Astrocyte (in vitro differentiated cells and primary cell): Measurements from ENCODE around the gene GABRP. TPM values are rescaled to one million over a fixed set of nuclear protein-coding genes. Genes with fewer than 3 reads are reported as not detected.
A peak's percentile ranks its signal among the peaks of the same experiment; 100 is the strongest.

Source experiments
- DNase-seq: peaks from one replicate; pipeline ENCODE4 v3.0.0-alpha.2; 2010; ENCODE audit warnings: low read depth
- FAIRE-seq: peaks from 2 replicates; lab custom pipeline; 2011; peaks lifted over from hg19 to GRCh38; lab: Jason Lieb, UNC
- H2AFZ ChIP-seq: 2 replicates; pipeline ENCODE4 v1.6.0; 2012; ENCODE audit warnings: low read depth, low read length, inconsistent platforms
- H3K27ac ChIP-seq: 2 replicates; pipeline ENCODE4 v1.5.1; 2011; ENCODE audit warnings: low read depth, low read length, inconsistent platforms
- H3K27me3 ChIP-seq: 2 replicates; pipeline ENCODE4 v1.6.0; 2011; ENCODE audit warnings: low read length, inconsistent platforms; ENCODE audit not compliant: insufficient read depth
- H3K36me3 ChIP-seq: 2 replicates; pipeline ENCODE4 v1.5.1; 2011; ENCODE audit warnings: low read length, inconsistent platforms; ENCODE audit not compliant: insufficient read depth
- H3K4me1 ChIP-seq: 2 replicates; pipeline ENCODE4 v1.5.1; 2011; ENCODE audit warnings: low read length, inconsistent platforms; ENCODE audit not compliant: insufficient read depth
- H3K4me2 ChIP-seq: 2 replicates; pipeline ENCODE4 v1.6.0; 2012; ENCODE audit warnings: low read length, inconsistent platforms
- H3K4me3 ChIP-seq: 2 replicates; pipeline ENCODE4 v1.5.1; 2011; ENCODE audit warnings: low read depth, mild to moderate bottlenecking, low read length, inconsistent platforms; ENCODE audit not compliant: insufficient read depth
- H3K79me2 ChIP-seq: 2 replicates; pipeline ENCODE4 v1.6.0; 2012; ENCODE audit warnings: mild to moderate bottlenecking, low read length, inconsistent platforms; ENCODE audit not compliant: insufficient read depth
- H3K9ac ChIP-seq: 2 replicates; pipeline ENCODE4 v1.6.0; 2012; ENCODE audit warnings: mild to moderate bottlenecking, low read length, inconsistent platforms
- H3K9me3 ChIP-seq: 2 replicates; pipeline ENCODE4 v1.5.1; 2012; ENCODE audit warnings: low read depth, mild to moderate bottlenecking, low read length, inconsistent platforms; ENCODE audit not compliant: insufficient read depth
- H4K20me1 ChIP-seq: 2 replicates; pipeline ENCODE4 v1.6.0; 2012; ENCODE audit warnings: low read length, inconsistent platforms; ENCODE audit not compliant: insufficient read depth
- H3K27ac Mint-ChIP-seq: one replicate; pipeline ENCODE4 v1.8.0; 2021; ENCODE audit warnings: mild to moderate bottlenecking, mixed read lengths; ENCODE audit not compliant: unreplicated experiment
- H3K27me3 Mint-ChIP-seq: one replicate; pipeline ENCODE4 v1.8.0; 2021; ENCODE audit warnings: low read depth, mixed read lengths; ENCODE audit not compliant: unreplicated experiment
- H3K36me3 Mint-ChIP-seq: one replicate; pipeline ENCODE4 v1.8.0; 2021; ENCODE audit warnings: low read depth, mixed read lengths; ENCODE audit not compliant: unreplicated experiment
- H3K4me1 Mint-ChIP-seq: one replicate; pipeline ENCODE4 v1.8.0; 2021; ENCODE audit warnings: low read depth, mixed read lengths; ENCODE audit not compliant: unreplicated experiment
- H3K4me3 Mint-ChIP-seq: one replicate; pipeline ENCODE4 v1.8.0; 2021; ENCODE audit warnings: mild to moderate bottlenecking, moderate library complexity, mixed read lengths; ENCODE audit not compliant: unreplicated experiment
- H3K9me3 Mint-ChIP-seq: one replicate; pipeline ENCODE4 v1.8.0; 2021; ENCODE audit warnings: mild to moderate bottlenecking, mixed read lengths; ENCODE audit not compliant: unreplicated experiment
- CTCF ChIP-seq: IDR thresholded peaks from 2 replicates; pipeline ENCODE4 v1.5.1; 2011; ENCODE audit warnings: low read depth, mild to moderate bottlenecking, inconsistent platforms, low read length, moderate library complexity; ENCODE audit not compliant: insufficient read depth
- EZH2 ChIP-seq: IDR thresholded peaks from 2 replicates; pipeline ENCODE4 v1.6.1; 2012; ENCODE audit warnings: mild to moderate bottlenecking, low read length, inconsistent platforms; ENCODE audit not compliant: insufficient read depth
- total RNA-seq: library from RNA; stranded (reverse); gene quantifications from 2 replicates; pipeline ENCODE4 v1.2.1, GENCODE V29; 2021

GABRP gene
- total RNA-seq, 1 donor from 2014 or later, result 0.45 TPM

GRCh38 chr5:170755679-170756456, 27.7 kb upstream of the GABRP start:
- H3K9me3 Mint-ChIP-seq, result peaks cover 3% of the 10 kb centered on the region
- no peaks in the 10 kb centered on the region for H3K4me1 ChIP-seq
- H3K36me3 Mint-ChIP-seq, result no peaks in the 10 kb centered on the region
- H3K4me2 ChIP-seq, result no peak overlapping the region
- H3K27me3 ChIP-seq, result peaks cover 1% of the 10 kb centered on the region
- H3K4me3 ChIP-seq, result no peak overlapping the region
- no peak overlapping the region for H3K4me3 Mint-ChIP-seq
- H3K9me3 ChIP-seq, result no peaks in the 10 kb centered on the region
- H3K9ac ChIP-seq, result no peak overlapping the region
- H3K27ac Mint-ChIP-seq, result no peak overlapping the region
- DNase-seq, result no peak
- no peaks in the 10 kb centered on the region for H3K79me2 ChIP-seq
- no peaks in the 10 kb centered on the region for H3K36me3 ChIP-seq
- no peaks in the 10 kb centered on the region for H4K20me1 ChIP-seq
- no peak for FAIRE-seq
- no peak overlapping the region for H2AFZ ChIP-seq
- peaks cover 22% of the 10 kb centered on the region for H3K27me3 Mint-ChIP-seq
- peaks cover 24% of the 10 kb centered on the region for H3K4me1 Mint-ChIP-seq
- H3K27ac ChIP-seq, result no peak overlapping the region
- TF ChIP-seq CTCF, result no peak
- TF ChIP-seq EZH2, result no peak

GRCh38 chr5:170756691-170757090, 26.8 kb upstream of the GABRP start:
- Mint-ChIP-seq H3K4me3 (no peak overlapping the region), H3K27me3 (peaks cover 27% of the 10 kb centered on the region), H3K27ac (peak overlapping the region; percentile 8), H3K36me3 (no peaks in the 10 kb centered on the region), H3K4me1 (peaks cover 24% of the 10 kb centered on the region), H3K9me3 (peaks cover 3% of the 10 kb centered on the region)
- Histone ChIP-seq H3K4me3 (no peak overlapping the region), H3K9ac (no peak overlapping the region), H4K20me1 (no peaks in the 10 kb centered on the region), H3K4me2 (no peak overlapping the region), H3K4me1 (no peaks in the 10 kb centered on the region), H3K79me2 (no peaks in the 10 kb centered on the region), H3K9me3 (no peaks in the 10 kb centered on the region), H3K27ac (no peak overlapping the region), H3K36me3 (no peaks in the 10 kb centered on the region), H2AFZ (no peak overlapping the region), H3K27me3 (no peaks in the 10 kb centered on the region)
- TF ChIP-seq EZH2, result no peak
- no peak for TF ChIP-seq CTCF
- DNase-seq, result no peak
- FAIRE-seq, result no peak

- no peak overlapping the region for H3K4me3 ChIP-seq
- TF ChIP-seq CTCF (no peak), EZH2 (no peak)
- no peaks in the 10 kb centered on the region for H3K9me3 ChIP-seq
- Mint-ChIP-seq H3K36me3 (no peaks in the 10 kb centered on the region), H3K4me1 (peaks cover 24% of the 10 kb centered on the region), H3K27me3 (peaks cover 32% of the 10 kb centered on the region), H3K27ac (peak overlapping the region; percentile 8), H3K4me3 (no peak overlapping the region), H3K9me3 (peaks cover 3% of the 10 kb centered on the region)
- no peaks in the 10 kb centered on the region for H3K27me3 ChIP-seq
- no peak overlapping the region for H2AFZ ChIP-seq
- no peak overlapping the region for H3K4me2 ChIP-seq
- no peak for FAIRE-seq
- no peaks in the 10 kb centered on the region for H3K4me1 ChIP-seq
- DNase-seq, result peak; percentile 41
- H3K9ac ChIP-seq, result no peak overlapping the region
- H3K36me3 ChIP-seq, result no peaks in the 10 kb centered on the region
- no peaks in the 10 kb centered on the region for H4K20me1 ChIP-seq
- no peak overlapping the region for H3K27ac ChIP-seq
- no peaks in the 10 kb centered on the region for H3K79me2 ChIP-seq
Observed at GRCh38 chr5:170757182-170757601, 26.3 kb upstream of the GABRP start.
